WTC11 (cell line): ENCODE data around the gene GSS.

Source experiments
- ELF4 ChIP-seq: sonication (generic); formaldehyde crosslinking; IDR thresholded peaks from 2 replicates; pipeline ENCODE4 v1.8.1; 2022; ENCODE audit warnings: low read depth, mild to moderate bottlenecking, moderate library complexity, missing genetic modification reagents
- ETV6 ChIP-seq: sonication (generic); formaldehyde crosslinking; IDR thresholded peaks from 2 replicates; pipeline ENCODE4 v1.8.1; 2022; ENCODE audit warnings: mild to moderate bottlenecking, missing genetic modification reagents
- GABPB1 ChIP-seq: sonication (generic); formaldehyde crosslinking; IDR thresholded peaks from 2 replicates; pipeline ENCODE4 v1.8.1; 2023; ENCODE audit warnings: mild to moderate bottlenecking, missing genetic modification reagents
- NFE2L1 ChIP-seq: sonication (generic); formaldehyde crosslinking; IDR thresholded peaks from 2 replicates; pipeline ENCODE4 v1.8.1; 2023; ENCODE audit warnings: missing genetic modification reagents
- PRDM15 ChIP-seq: sonication (generic); formaldehyde crosslinking; IDR thresholded peaks from 2 replicates; pipeline ENCODE4 v1.8.0; 2022; ENCODE audit warnings: missing genetic modification reagents
- RELA ChIP-seq: sonication (generic); formaldehyde crosslinking; IDR thresholded peaks from 2 replicates; pipeline ENCODE4 v1.8.1; 2022; ENCODE audit warnings: missing genetic modification reagents, mild to moderate bottlenecking, borderline replicate concordance
- SP1 ChIP-seq: sonication (generic); formaldehyde crosslinking; conservative IDR thresholded peaks from 2 replicates; pipeline ENCODE4 v1.8.1; 2022; ENCODE audit warnings: missing genetic modification reagents
- ZNF396 ChIP-seq: fragments of 250-450 bp; sonication (Bioruptor Pico); IDR thresholded peaks from 2 replicates; pipeline ENCODE4 v1.8.0; 2021; ENCODE audit warnings: mild to moderate bottlenecking, moderate library complexity, borderline replicate concordance
- TF ChIP-seq, protein P1 (sequence below): sonication (generic); formaldehyde crosslinking; IDR thresholded peaks from 2 replicates; pipeline ENCODE4 v1.8.0; 2022; ENCODE audit warnings: mild to moderate bottlenecking, missing genetic modification reagents
- TF ChIP-seq, protein P2 (sequence below): fragments of 200-600 bp; IDR thresholded peaks from 2 replicates; pipeline ENCODE4 v1.8.0; 2022; ENCODE audit warnings: antibody characterized with exemption

- TF ChIP-seq SP1 (CRISPR knock-in tag) = no peak
- TF ChIP-seq ELF4 = no peak
- TF ChIP-seq, protein P1, sequence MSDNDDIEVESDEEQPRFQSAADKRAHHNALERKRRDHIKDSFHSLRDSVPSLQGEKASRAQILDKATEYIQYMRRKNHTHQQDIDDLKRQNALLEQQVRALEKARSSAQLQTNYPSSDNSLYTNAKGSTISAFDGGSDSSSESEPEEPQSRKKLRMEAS = no peak
- no peak for TF ChIP-seq ETV6 (CRISPR knock-in tag)
- no peak for TF ChIP-seq ZNF396
- TF ChIP-seq, protein P2, sequence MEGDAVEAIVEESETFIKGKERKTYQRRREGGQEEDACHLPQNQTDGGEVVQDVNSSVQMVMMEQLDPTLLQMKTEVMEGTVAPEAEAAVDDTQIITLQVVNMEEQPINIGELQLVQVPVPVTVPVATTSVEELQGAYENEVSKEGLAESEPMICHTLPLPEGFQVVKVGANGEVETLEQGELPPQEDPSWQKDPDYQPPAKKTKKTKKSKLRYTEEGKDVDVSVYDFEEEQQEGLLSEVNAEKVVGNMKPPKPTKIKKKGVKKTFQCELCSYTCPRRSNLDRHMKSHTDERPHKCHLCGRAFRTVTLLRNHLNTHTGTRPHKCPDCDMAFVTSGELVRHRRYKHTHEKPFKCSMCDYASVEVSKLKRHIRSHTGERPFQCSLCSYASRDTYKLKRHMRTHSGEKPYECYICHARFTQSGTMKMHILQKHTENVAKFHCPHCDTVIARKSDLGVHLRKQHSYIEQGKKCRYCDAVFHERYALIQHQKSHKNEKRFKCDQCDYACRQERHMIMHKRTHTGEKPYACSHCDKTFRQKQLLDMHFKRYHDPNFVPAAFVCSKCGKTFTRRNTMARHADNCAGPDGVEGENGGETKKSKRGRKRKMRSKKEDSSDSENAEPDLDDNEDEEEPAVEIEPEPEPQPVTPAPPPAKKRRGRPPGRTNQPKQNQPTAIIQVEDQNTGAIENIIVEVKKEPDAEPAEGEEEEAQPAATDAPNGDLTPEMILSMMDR = no peak
- no peak for TF ChIP-seq RELA (CRISPR knock-in tag)
- TF ChIP-seq GABPB1 (CRISPR knock-in tag) = no peak
- TF ChIP-seq PRDM15 (CRISPR knock-in tag) = no peak
- no peak for TF ChIP-seq NFE2L1
Measured at GRCh38 chr20:34915749-34916455, 39.7 kb downstream of the GSS start.
